ENCODE measurements around the gene ORC2.

The ORC2 gene

GRCh38 chr2:200860092-200860795 is 103.2 kb downstream of the ORC2 start:
- DNase-seq (ENCODE audit: low read depth), result peak; percentile 52
